Measurements from ENCODE around the gene PKN3.

PKN3 gene

DNA sequence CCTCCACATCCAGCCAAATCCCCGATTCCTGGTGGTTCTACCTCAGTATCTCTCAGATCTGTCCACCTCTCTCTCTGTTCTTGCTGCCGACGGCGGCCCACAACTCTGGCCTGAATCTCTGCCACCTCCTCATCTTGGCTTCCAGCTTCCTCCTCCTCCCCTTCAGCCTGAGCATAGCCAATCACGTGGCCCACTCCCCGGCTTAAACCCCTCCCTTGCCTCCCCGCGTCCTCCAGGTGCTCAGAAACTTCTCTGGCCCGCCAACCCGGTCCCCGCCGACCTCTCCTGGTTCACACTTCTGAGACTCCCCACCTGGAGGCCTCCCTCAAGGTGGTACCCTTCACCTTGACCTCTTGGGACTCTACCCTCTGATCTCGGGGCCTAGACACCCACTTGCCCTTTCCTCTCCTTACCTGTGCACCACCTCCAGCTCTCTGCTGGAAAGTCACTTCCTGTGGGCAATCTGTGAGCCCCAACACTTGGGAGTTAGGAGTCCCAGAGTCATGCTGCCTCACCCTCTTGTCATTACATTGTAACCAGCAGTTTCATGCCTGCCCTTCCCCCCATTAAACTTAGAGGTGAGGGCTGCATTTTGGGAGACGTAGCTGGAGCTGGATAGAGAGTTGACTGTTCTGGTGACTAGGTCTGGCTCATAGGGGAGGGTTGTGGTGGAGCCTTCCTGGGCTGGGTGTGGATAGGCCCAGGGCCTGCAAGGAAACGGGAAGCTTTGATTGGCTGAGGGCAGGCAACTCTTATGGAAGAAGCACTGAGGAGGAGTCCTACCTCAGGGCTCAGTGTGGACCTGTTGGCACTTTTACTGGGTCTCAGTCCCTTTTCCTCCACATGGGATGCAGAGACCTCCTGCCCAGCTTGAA, 17.7 kb upstream of the PKN3 start:
- TF ChIP-seq TCF4 (CRISPR knock-in tag; IDR thresholded peaks at IDR 0.05; ENCODE audit: borderline replicate concordance) (no peak), OSR1 (CRISPR knock-in tag; IDR thresholded peaks at IDR 0.05) (no peak), TOX (CRISPR knock-in tag; IDR thresholded peaks at IDR 0.05; ENCODE audit: borderline replicate concordance) (no peak), GLIS3 (CRISPR knock-in tag; IDR thresholded peaks at IDR 0.05) (no peak), ISL1 (CRISPR knock-in tag; IDR thresholded peaks at IDR 0.05) (no peak)
- ATAC-seq = no peak

DNA sequence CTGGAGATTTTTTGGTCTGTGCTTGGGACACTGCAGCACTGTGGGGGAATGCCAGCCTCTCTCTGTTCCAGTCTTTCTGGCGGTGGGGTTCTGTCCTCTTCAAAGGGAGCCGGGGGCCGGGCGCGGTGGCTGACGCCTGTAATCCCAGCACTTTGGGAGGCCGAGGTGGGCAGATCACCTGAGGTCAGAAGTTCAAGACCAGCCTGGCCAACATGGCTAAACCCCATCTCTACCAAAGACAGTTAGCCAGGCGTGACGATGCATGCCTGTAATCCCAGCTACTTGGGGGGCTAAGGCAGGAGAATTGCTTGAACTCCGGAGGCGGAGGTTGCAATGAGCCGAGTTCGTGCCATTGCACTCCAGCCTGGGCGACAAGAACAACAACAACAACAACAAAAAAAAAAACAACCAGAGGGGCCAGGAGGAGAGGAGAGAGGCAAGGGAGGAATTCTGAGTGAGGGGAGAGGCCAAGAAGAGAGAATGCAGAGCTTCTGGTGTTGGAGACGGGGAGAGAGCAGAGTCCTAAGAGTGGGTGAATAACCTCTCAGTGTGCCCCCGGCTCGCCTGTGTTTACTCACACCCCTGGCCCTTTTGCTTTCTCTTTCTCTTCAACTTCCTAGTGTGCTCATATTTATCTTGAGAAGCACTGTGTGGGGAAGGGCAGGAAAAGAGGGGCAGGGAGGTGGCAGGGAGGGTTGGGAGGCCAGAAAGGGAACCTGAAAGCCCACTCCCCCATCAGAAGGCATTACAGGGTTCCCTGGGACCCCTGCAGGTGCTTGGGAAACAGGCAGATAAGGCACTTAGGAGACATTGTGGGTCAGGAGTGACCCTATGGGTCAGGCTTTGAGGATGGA, 16.4 kb upstream of the PKN3 start:
- ATAC-seq = no peak
- no peak for TF ChIP-seq ARNTL (CRISPR knock-in tag; IDR thresholded peaks at IDR 0.05; ENCODE audit: borderline replicate concordance, low read depth)
- TF ChIP-seq TOX (CRISPR knock-in tag; IDR thresholded peaks at IDR 0.05; ENCODE audit: borderline replicate concordance) = no peak
- TF ChIP-seq ZFP3 (CRISPR knock-in tag; IDR thresholded peaks at IDR 0.05) = no peak
- no peak for TF ChIP-seq PPARA (CRISPR knock-in tag; IDR thresholded peaks at IDR 0.05; ENCODE audit: borderline replicate concordance)
- TF ChIP-seq, protein P1, sequence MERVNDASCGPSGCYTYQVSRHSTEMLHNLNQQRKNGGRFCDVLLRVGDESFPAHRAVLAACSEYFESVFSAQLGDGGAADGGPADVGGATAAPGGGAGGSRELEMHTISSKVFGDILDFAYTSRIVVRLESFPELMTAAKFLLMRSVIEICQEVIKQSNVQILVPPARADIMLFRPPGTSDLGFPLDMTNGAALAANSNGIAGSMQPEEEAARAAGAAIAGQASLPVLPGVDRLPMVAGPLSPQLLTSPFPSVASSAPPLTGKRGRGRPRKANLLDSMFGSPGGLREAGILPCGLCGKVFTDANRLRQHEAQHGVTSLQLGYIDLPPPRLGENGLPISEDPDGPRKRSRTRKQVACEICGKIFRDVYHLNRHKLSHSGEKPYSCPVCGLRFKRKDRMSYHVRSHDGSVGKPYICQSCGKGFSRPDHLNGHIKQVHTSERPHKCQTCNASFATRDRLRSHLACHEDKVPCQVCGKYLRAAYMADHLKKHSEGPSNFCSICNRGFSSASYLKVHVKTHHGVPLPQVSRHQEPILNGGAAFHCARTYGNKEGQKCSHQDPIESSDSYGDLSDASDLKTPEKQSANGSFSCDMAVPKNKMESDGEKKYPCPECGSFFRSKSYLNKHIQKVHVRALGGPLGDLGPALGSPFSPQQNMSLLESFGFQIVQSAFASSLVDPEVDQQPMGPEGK (CRISPR knock-in tag; IDR thresholded peaks at IDR 0.05; ENCODE audit: borderline replicate concordance) = no peak
- no peak for TF ChIP-seq CSDC2 (CRISPR knock-in tag; IDR thresholded peaks at IDR 0.05)
- TF ChIP-seq, protein P2, sequence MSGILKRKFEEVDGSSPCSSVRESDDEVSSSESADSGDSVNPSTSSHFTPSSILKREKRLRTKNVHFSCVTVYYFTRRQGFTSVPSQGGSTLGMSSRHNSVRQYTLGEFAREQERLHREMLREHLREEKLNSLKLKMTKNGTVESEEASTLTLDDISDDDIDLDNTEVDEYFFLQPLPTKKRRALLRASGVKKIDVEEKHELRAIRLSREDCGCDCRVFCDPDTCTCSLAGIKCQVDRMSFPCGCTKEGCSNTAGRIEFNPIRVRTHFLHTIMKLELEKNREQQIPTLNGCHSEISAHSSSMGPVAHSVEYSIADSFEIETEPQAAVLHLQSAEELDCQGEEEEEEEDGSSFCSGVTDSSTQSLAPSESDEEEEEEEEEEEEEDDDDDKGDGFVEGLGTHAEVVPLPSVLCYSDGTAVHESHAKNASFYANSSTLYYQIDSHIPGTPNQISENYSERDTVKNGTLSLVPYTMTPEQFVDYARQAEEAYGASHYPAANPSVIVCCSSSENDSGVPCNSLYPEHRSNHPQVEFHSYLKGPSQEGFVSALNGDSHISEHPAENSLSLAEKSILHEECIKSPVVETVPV (CRISPR knock-in tag; IDR thresholded peaks at IDR 0.05) = no peak
- no peak for TF ChIP-seq ZNF565 (CRISPR knock-in tag; conservative IDR thresholded peaks at IDR 0.05; ENCODE audit: low read depth)
- no peak for TF ChIP-seq SNAI2 (CRISPR knock-in tag; IDR thresholded peaks at IDR 0.05)
- no peak for TF ChIP-seq OSR1 (CRISPR knock-in tag; IDR thresholded peaks at IDR 0.05)

DNA sequence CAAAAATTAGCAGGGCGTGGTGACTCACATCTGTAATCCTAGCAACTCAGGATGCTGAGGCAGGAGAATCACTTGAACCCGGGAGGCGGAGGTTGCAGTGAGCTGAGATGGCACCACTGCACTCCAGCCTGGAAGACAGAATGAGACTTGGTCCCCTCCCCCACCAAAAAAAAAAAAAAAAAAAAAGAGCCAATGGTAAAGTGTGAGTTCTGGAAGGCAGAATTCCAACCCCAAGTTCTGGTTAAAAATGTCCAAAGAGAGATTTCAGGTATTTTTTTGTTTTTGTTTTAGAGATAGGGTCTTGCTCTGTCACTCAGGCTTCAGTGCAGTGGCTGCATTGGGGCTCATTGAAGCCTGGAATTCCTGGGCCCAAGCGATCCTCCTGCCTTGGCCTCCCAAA, 14.8 kb upstream of the PKN3 start:
- no peak for TF ChIP-seq ESRRG (CRISPR knock-in tag; IDR thresholded peaks at IDR 0.05)
- ATAC-seq = no peak

DNA sequence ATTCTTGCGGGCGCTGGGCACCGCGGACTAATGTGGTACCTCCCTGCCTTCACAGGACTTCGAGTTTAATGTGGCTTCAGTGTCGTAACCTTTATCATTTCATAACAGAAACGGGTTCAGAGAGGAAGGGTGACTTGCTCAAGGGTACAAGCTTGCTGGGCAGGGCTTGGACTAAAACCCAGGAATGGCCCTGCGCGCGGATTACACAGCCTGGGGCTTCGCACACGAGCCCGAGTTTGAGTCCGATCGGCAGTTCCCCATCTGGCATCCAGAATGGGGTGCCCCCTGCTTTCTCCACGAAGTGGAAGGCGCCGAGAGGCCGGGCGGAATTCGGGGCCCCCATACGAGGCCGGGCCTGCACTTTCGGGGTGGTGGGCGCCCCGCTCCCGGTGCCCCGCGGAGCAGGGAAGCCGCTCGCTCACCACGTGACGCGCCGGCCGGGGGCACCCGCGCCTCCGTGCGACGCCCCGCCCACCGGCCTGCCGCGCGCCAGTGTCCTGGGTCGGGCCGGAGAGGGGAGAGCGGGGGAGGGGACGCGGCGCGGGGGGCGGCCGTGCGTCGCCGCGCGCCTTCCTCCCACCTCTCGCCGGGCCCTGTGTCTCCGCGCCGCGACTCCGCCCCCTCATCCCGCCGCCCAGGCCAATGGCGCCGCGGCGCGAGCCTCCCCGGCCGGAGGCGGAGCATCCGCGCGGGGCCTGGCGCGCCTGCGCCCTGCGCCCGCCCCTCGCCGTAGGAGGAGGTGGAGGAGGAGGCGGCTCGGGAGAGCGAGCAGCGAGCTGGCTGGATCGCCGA, 13.6 kb upstream of the PKN3 start, which contains the start of gene SET:
TSS of gene SET (plus strand) at position 722 of the 792 bp plus-strand sequence. CDS start 361 bp downstream, outside the sequence.
- ATAC-seq = peak; percentile 93
- TF ChIP-seq OSR1 (CRISPR knock-in tag; IDR thresholded peaks at IDR 0.05) (no peak), SNAI2 (CRISPR knock-in tag; IDR thresholded peaks at IDR 0.05) (no peak), BACH2 (CRISPR knock-in tag; IDR thresholded peaks at IDR 0.05; ENCODE audit: borderline replicate concordance) (no peak), ZC3H10 (CRISPR knock-in tag; IDR thresholded peaks at IDR 0.05) (no peak), RARB (CRISPR knock-in tag; IDR thresholded peaks at IDR 0.05) (no peak), ARNTL (CRISPR knock-in tag; IDR thresholded peaks at IDR 0.05; ENCODE audit: borderline replicate concordance, low read depth) (no peak), ZFP3 (CRISPR knock-in tag; IDR thresholded peaks at IDR 0.05) (no peak), TCF4 (CRISPR knock-in tag; IDR thresholded peaks at IDR 0.05; ENCODE audit: borderline replicate concordance) (no peak), ZNF70 (CRISPR knock-in tag; IDR thresholded peaks at IDR 0.05) (no peak), TOX (CRISPR knock-in tag; IDR thresholded peaks at IDR 0.05; ENCODE audit: borderline replicate concordance) (no peak), PPARA (CRISPR knock-in tag; IDR thresholded peaks at IDR 0.05; ENCODE audit: borderline replicate concordance) (no peak), ZNF8 (CRISPR knock-in tag; IDR thresholded peaks at IDR 0.05) (no peak), ZFP30 (CRISPR knock-in tag; IDR thresholded peaks at IDR 0.05) (no peak)
- TF ChIP-seq, protein P3, sequence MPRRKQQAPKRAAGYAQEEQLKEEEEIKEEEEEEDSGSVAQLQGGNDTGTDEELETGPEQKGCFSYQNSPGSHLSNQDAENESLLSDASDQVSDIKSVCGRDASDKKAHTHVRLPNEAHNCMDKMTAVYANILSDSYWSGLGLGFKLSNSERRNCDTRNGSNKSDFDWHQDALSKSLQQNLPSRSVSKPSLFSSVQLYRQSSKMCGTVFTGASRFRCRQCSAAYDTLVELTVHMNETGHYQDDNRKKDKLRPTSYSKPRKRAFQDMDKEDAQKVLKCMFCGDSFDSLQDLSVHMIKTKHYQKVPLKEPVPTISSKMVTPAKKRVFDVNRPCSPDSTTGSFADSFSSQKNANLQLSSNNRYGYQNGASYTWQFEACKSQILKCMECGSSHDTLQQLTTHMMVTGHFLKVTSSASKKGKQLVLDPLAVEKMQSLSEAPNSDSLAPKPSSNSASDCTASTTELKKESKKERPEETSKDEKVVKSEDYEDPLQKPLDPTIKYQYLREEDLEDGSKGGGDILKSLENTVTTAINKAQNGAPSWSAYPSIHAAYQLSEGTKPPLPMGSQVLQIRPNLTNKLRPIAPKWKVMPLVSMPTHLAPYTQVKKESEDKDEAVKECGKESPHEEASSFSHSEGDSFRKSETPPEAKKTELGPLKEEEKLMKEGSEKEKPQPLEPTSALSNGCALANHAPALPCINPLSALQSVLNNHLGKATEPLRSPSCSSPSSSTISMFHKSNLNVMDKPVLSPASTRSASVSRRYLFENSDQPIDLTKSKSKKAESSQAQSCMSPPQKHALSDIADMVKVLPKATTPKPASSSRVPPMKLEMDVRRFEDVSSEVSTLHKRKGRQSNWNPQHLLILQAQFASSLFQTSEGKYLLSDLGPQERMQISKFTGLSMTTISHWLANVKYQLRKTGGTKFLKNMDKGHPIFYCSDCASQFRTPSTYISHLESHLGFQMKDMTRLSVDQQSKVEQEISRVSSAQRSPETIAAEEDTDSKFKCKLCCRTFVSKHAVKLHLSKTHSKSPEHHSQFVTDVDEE (CRISPR knock-in tag; IDR thresholded peaks at IDR 0.05) = no peak
- TF ChIP-seq, protein P4, sequence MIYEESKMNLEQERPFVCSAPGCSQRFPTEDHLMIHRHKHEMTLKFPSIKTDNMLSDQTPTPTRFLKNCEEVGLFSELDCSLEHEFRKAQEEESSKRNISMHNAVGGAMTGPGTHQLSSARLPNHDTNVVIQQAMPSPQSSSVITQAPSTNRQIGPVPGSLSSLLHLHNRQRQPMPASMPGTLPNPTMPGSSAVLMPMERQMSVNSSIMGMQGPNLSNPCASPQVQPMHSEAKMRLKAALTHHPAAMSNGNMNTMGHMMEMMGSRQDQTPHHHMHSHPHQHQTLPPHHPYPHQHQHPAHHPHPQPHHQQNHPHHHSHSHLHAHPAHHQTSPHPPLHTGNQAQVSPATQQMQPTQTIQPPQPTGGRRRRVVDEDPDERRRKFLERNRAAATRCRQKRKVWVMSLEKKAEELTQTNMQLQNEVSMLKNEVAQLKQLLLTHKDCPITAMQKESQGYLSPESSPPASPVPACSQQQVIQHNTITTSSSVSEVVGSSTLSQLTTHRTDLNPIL (CRISPR knock-in tag; IDR thresholded peaks at IDR 0.05; ENCODE audit: low read depth) = no peak
- TF ChIP-seq, protein P1 (CRISPR knock-in tag; IDR thresholded peaks at IDR 0.05; ENCODE audit: borderline replicate concordance) = no peak
